ENCODE results near the gene GRIK2.

GRIK2 gene

GRCh38 chr6:101777646-101778045 lies 384.1 kb downstream of the GRIK2 start:
- in situ Hi-C loops (cut with HindIII; ENCODE audit: low pct_unique_long_range_greater_than_20kb, low sequenced_read_pairs): no loop called here

GRCh38 chr6:101779051-101779844 lies 385.7 kb downstream of the GRIK2 start:
- DNase-seq (ENCODE audit: low read depth in 1 of 2, low spot score in 1 of 2): no peak
- in situ Hi-C loops (cut with HindIII; ENCODE audit: low pct_unique_long_range_greater_than_20kb, low sequenced_read_pairs): no loop called here
- no peak for TF ChIP-seq JUND (IDR thresholded peaks at IDR 0.05; ENCODE audit: low read depth)

More at GRCh38 chr6:101777646-101778045, 384.1 kb downstream of the GRIK2 start:
- TF ChIP-seq JUND (IDR thresholded peaks at IDR 0.05; ENCODE audit: low read depth): no peak
- DNase-seq (ENCODE audit: low read depth in 1 of 2, low spot score in 1 of 2): no peak

GRCh38 chr6:101783287-101783686 lies 389.8 kb downstream of the GRIK2 start:
- no peak for TF ChIP-seq JUND (IDR thresholded peaks at IDR 0.05; ENCODE audit: low read depth)
- no peak for DNase-seq (ENCODE audit: low read depth in 1 of 2, low spot score in 1 of 2)
- in situ Hi-C loops (cut with HindIII; ENCODE audit: low pct_unique_long_range_greater_than_20kb, low sequenced_read_pairs): no loop called here

- in situ Hi-C loops (cut with HindIII; ENCODE audit: low pct_unique_long_range_greater_than_20kb, low sequenced_read_pairs): no loop called here
- no peak for DNase-seq (ENCODE audit: low read depth in 1 of 2, low spot score in 1 of 2)
- TF ChIP-seq JUND (IDR thresholded peaks at IDR 0.05; ENCODE audit: low read depth): no peak
Measured at GRCh38 chr6:101784094-101784493, 390.6 kb downstream of the GRIK2 start.

GRCh38 chr6:101799531-101799930 lies 406.0 kb downstream of the GRIK2 start:
- no peak for DNase-seq (ENCODE audit: low read depth in 1 of 2, low spot score in 1 of 2)
- in situ Hi-C loops (cut with HindIII; ENCODE audit: low pct_unique_long_range_greater_than_20kb, low sequenced_read_pairs): no loop called here
- no peak for TF ChIP-seq JUND (IDR thresholded peaks at IDR 0.05; ENCODE audit: low read depth)

GRCh38 chr6:101800598-101800997 lies 407.1 kb downstream of the GRIK2 start:
- no peak for TF ChIP-seq JUND (IDR thresholded peaks at IDR 0.05; ENCODE audit: low read depth)
- in situ Hi-C loops (cut with HindIII; ENCODE audit: low pct_unique_long_range_greater_than_20kb, low sequenced_read_pairs): no loop called here
- no peak for DNase-seq (ENCODE audit: low read depth in 1 of 2, low spot score in 1 of 2)

- in situ Hi-C loops (cut with HindIII; ENCODE audit: low pct_unique_long_range_greater_than_20kb, low sequenced_read_pairs): no loop called here
- TF ChIP-seq JUND (IDR thresholded peaks at IDR 0.05; ENCODE audit: low read depth): no peak
- no peak for DNase-seq (ENCODE audit: low read depth in 1 of 2, low spot score in 1 of 2)
Measured at GRCh38 chr6:101803136-101803535, 409.6 kb downstream of the GRIK2 start.

GRCh38 chr6:101806241-101806640 lies 412.7 kb downstream of the GRIK2 start:
- TF ChIP-seq JUND (IDR thresholded peaks at IDR 0.05; ENCODE audit: low read depth): no peak
- no peak for DNase-seq (ENCODE audit: low read depth in 1 of 2, low spot score in 1 of 2)
- in situ Hi-C loops (cut with HindIII; ENCODE audit: low pct_unique_long_range_greater_than_20kb, low sequenced_read_pairs): no loop called here

- in situ Hi-C loops (cut with HindIII; ENCODE audit: low pct_unique_long_range_greater_than_20kb, low sequenced_read_pairs): no loop called here
- no peak for TF ChIP-seq JUND (IDR thresholded peaks at IDR 0.05; ENCODE audit: low read depth)
Measured at GRCh38 chr6:101811108-101811507, 417.6 kb downstream of the GRIK2 start.

GRCh38 chr6:101816716-101817115 lies 423.2 kb downstream of the GRIK2 start:
- TF ChIP-seq JUND (IDR thresholded peaks at IDR 0.05; ENCODE audit: low read depth): no peak
- in situ Hi-C loops (cut with HindIII; ENCODE audit: low pct_unique_long_range_greater_than_20kb, low sequenced_read_pairs): no loop called here

More at GRCh38 chr6:101811108-101811507, 417.6 kb downstream of the GRIK2 start:
- no peak for DNase-seq (ENCODE audit: low read depth in 1 of 2, low spot score in 1 of 2)

GRCh38 chr6:101818051-101818450 lies 424.5 kb downstream of the GRIK2 start:
- in situ Hi-C loops (cut with HindIII; ENCODE audit: low pct_unique_long_range_greater_than_20kb, low sequenced_read_pairs): no loop called here
- no peak for TF ChIP-seq JUND (IDR thresholded peaks at IDR 0.05; ENCODE audit: low read depth)
- no peak for DNase-seq (ENCODE audit: low read depth in 1 of 2, low spot score in 1 of 2)

More at GRCh38 chr6:101816716-101817115, 423.2 kb downstream of the GRIK2 start:
- DNase-seq (ENCODE audit: low read depth in 1 of 2, low spot score in 1 of 2): no peak

GRCh38 chr6:101824551-101825345 lies 431.2 kb downstream of the GRIK2 start:
- TF ChIP-seq JUND (IDR thresholded peaks at IDR 0.05; ENCODE audit: low read depth): no peak
- no peak for DNase-seq (ENCODE audit: low read depth in 1 of 2, low spot score in 1 of 2)
- in situ Hi-C loops (cut with HindIII; ENCODE audit: low pct_unique_long_range_greater_than_20kb, low sequenced_read_pairs): no loop called here

- TF ChIP-seq JUND (IDR thresholded peaks at IDR 0.05; ENCODE audit: low read depth): no peak
- DNase-seq (ENCODE audit: low read depth in 1 of 2, low spot score in 1 of 2): no peak
- in situ Hi-C loops (cut with HindIII; ENCODE audit: low pct_unique_long_range_greater_than_20kb, low sequenced_read_pairs): no loop called here
Measured at GRCh38 chr6:101826269-101826668, 432.8 kb downstream of the GRIK2 start.
